ENCODE measurements around the gene STARD7.

STARD7 gene

GRCh38 chr2:96176661-96177060, 32.0 kb downstream of the STARD7 start:
- H3K9ac ChIP-seq (ENCODE audit: low read length) = no peak overlapping the region
- H2AK5ac ChIP-seq (ENCODE audit: low read length, severe bottlenecking) = no peak overlapping the region
- no peak overlapping the region for H3K4me3 ChIP-seq (ENCODE audit: insufficient read depth in 1 of 2, low read depth in 1 of 2, low read length in 2 of 2)
- no peak overlapping the region for H2AFZ ChIP-seq (ENCODE audit: low read depth, low read length)
- H4K91ac ChIP-seq (ENCODE audit: low read length) = no peak overlapping the region
- H4K8ac ChIP-seq (ENCODE audit: low read length) = no peak overlapping the region
- H3K4me1 ChIP-seq (ENCODE audit: control insufficient read depth, insufficient read depth, low read depth, low read length) = peaks cover 3% of the 10 kb centered on the region
- no peak overlapping the region for H3K23ac ChIP-seq (ENCODE audit: low read length in 2 of 2)
- no peak overlapping the region for H3K18ac ChIP-seq (ENCODE audit: low read depth in 1 of 2, low read length in 2 of 2)
- H3K14ac ChIP-seq (ENCODE audit: low read length in 2 of 2) = no peak overlapping the region
- H3K27me3 ChIP-seq (ENCODE audit: control insufficient read depth in 1 of 2, insufficient read depth in 1 of 2, low read length in 2 of 2) = no peaks in the 10 kb centered on the region
- no peak overlapping the region for H2BK5ac ChIP-seq (ENCODE audit: low read depth, low read length, poor library complexity, severe bottlenecking)
- no peaks in the 10 kb centered on the region for H3K36me3 ChIP-seq (ENCODE audit: control insufficient read depth in 1 of 2, insufficient read depth in 2 of 2, low read depth in 1 of 2, low read length in 2 of 2)
- H3K9me3 ChIP-seq (ENCODE audit: control insufficient read depth, low read length) = no peaks in the 10 kb centered on the region
- WGBS = 89% methylated on average over 1 of the region's 4 CpGs
- DNase-seq = no peak
- no peak overlapping the region for H3K4me2 ChIP-seq (ENCODE audit: low read length, poor library complexity, severe bottlenecking)
- no peak overlapping the region for H2BK120ac ChIP-seq (ENCODE audit: low read depth, low read length)
- no peaks in the 10 kb centered on the region for H3K79me1 ChIP-seq (replicated peaks; ENCODE audit: low read length, poor library complexity, severe bottlenecking)
- H2BK15ac ChIP-seq (ENCODE audit: low read depth, poor library complexity, severe bottlenecking) = no peak overlapping the region
- H2BK12ac ChIP-seq (ENCODE audit: low read length in 2 of 2) = no peak overlapping the region
- H3K27ac ChIP-seq (ENCODE audit: low read length, poor library complexity, severe bottlenecking) = no peak overlapping the region
- H3K4ac ChIP-seq (ENCODE audit: low read depth in 1 of 2, low read length in 2 of 2) = no peak overlapping the region

DNA sequence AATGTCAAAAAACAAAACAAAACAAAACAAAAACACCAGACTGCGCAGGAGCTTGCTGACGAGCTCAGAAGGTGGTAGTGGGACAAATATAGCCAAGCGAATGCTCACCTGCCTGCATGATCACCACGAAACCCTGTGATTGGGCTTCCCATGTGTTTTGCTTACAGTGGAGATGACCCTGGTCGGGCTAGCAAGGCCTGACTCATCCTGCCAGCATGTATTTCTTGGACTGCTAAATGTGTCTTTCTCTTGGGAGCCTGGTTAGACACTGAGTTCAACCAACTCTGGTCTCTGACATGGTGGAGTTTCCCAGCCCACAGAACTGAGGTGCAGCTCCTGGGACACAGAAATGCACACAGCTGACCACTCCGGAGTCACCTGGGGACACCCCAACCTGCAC, 32.7 kb downstream of the STARD7 start:
- no peak overlapping the region for H3K9ac ChIP-seq (ENCODE audit: low read length)

GRCh38 chr2:96174251-96175144, 34.1 kb downstream of the STARD7 start:
- no peaks in the 10 kb centered on the region for H3K36me3 ChIP-seq (ENCODE audit: control insufficient read depth in 1 of 2, insufficient read depth in 2 of 2, low read depth in 1 of 2, low read length in 2 of 2)
- no peaks in the 10 kb centered on the region for H3K27me3 ChIP-seq (ENCODE audit: control insufficient read depth in 1 of 2, insufficient read depth in 1 of 2, low read length in 2 of 2)
- no peaks in the 10 kb centered on the region for H3K79me1 ChIP-seq (replicated peaks; ENCODE audit: low read length, poor library complexity, severe bottlenecking)
- H3K18ac ChIP-seq (ENCODE audit: low read depth in 1 of 2, low read length in 2 of 2) = no peak overlapping the region
- H2BK120ac ChIP-seq (ENCODE audit: low read depth, low read length) = no peak overlapping the region
- no peak overlapping the region for H3K4ac ChIP-seq (ENCODE audit: low read depth in 1 of 2, low read length in 2 of 2)
- peaks cover 4% of the 10 kb centered on the region for H3K9me3 ChIP-seq (ENCODE audit: control insufficient read depth, low read length)
- H3K4me1 ChIP-seq (ENCODE audit: control insufficient read depth, insufficient read depth, low read depth, low read length) = peaks cover 3% of the 10 kb centered on the region
- 54% methylated on average over 7 of the region's 8 CpGs for WGBS
- no peak overlapping the region for H2BK15ac ChIP-seq (ENCODE audit: low read depth, poor library complexity, severe bottlenecking)
- no peak overlapping the region for H4K91ac ChIP-seq (ENCODE audit: low read length)
- no peak overlapping the region for H3K4me3 ChIP-seq (ENCODE audit: insufficient read depth in 1 of 2, low read depth in 1 of 2, low read length in 2 of 2)
- H3K14ac ChIP-seq (ENCODE audit: low read length in 2 of 2) = no peak overlapping the region
- H2AFZ ChIP-seq (ENCODE audit: low read depth, low read length) = no peak overlapping the region
- H4K8ac ChIP-seq (ENCODE audit: low read length) = no peak overlapping the region
- no peak overlapping the region for H3K4me2 ChIP-seq (ENCODE audit: low read length, poor library complexity, severe bottlenecking)
- H2AK5ac ChIP-seq (ENCODE audit: low read length, severe bottlenecking) = no peak overlapping the region
- H2BK12ac ChIP-seq (ENCODE audit: low read length in 2 of 2) = no peak overlapping the region
- peak; percentile 67 for DNase-seq
- H3K23ac ChIP-seq (ENCODE audit: low read length in 2 of 2) = no peak overlapping the region
- no peak overlapping the region for H3K27ac ChIP-seq (ENCODE audit: low read length, poor library complexity, severe bottlenecking)
- no peak overlapping the region for H2BK5ac ChIP-seq (ENCODE audit: low read depth, low read length, poor library complexity, severe bottlenecking)
- H3K9ac ChIP-seq (ENCODE audit: low read length) = no peak overlapping the region

More for the DNA sequence above, 32.7 kb downstream of the STARD7 start:
- no peak overlapping the region for H3K4ac ChIP-seq (ENCODE audit: low read depth in 1 of 2, low read length in 2 of 2)
- H4K8ac ChIP-seq (ENCODE audit: low read length) = no peak overlapping the region
- no peak overlapping the region for H3K4me2 ChIP-seq (ENCODE audit: low read length, poor library complexity, severe bottlenecking)
- H3K27me3 ChIP-seq (ENCODE audit: control insufficient read depth in 1 of 2, insufficient read depth in 1 of 2, low read length in 2 of 2) = no peaks in the 10 kb centered on the region
- H3K79me1 ChIP-seq (replicated peaks; ENCODE audit: low read length, poor library complexity, severe bottlenecking) = no peaks in the 10 kb centered on the region
- peaks cover 3% of the 10 kb centered on the region for H3K4me1 ChIP-seq (ENCODE audit: control insufficient read depth, insufficient read depth, low read depth, low read length)
- no peak overlapping the region for H3K14ac ChIP-seq (ENCODE audit: low read length in 2 of 2)
- no peak overlapping the region for H2BK15ac ChIP-seq (ENCODE audit: low read depth, poor library complexity, severe bottlenecking)
- no peak overlapping the region for H3K23ac ChIP-seq (ENCODE audit: low read length in 2 of 2)
- no peak overlapping the region for H2BK12ac ChIP-seq (ENCODE audit: low read length in 2 of 2)
- no peak overlapping the region for H2AFZ ChIP-seq (ENCODE audit: low read depth, low read length)
- H2AK5ac ChIP-seq (ENCODE audit: low read length, severe bottlenecking) = no peak overlapping the region
- H4K91ac ChIP-seq (ENCODE audit: low read length) = no peak overlapping the region
- H2BK120ac ChIP-seq (ENCODE audit: low read depth, low read length) = no peak overlapping the region
- H3K4me3 ChIP-seq (ENCODE audit: insufficient read depth in 1 of 2, low read depth in 1 of 2, low read length in 2 of 2) = no peak overlapping the region
- H3K27ac ChIP-seq (ENCODE audit: low read length, poor library complexity, severe bottlenecking) = no peak overlapping the region
- no peak overlapping the region for H2BK5ac ChIP-seq (ENCODE audit: low read depth, low read length, poor library complexity, severe bottlenecking)
- 61% methylated on average over 6 of the region's 6 CpGs for WGBS
- peak; percentile 66 for DNase-seq
- no peak overlapping the region for H3K18ac ChIP-seq (ENCODE audit: low read depth in 1 of 2, low read length in 2 of 2)
- H3K36me3 ChIP-seq (ENCODE audit: control insufficient read depth in 1 of 2, insufficient read depth in 2 of 2, low read depth in 1 of 2, low read length in 2 of 2) = no peaks in the 10 kb centered on the region
- H3K9me3 ChIP-seq (ENCODE audit: control insufficient read depth, low read length) = no peaks in the 10 kb centered on the region

GRCh38 chr2:96171831-96172230, 36.8 kb downstream of the STARD7 start:
- Histone ChIP-seq H3K23ac (ENCODE audit: low read length in 2 of 2) (no peak overlapping the region), H3K4me3 (ENCODE audit: insufficient read depth in 1 of 2, low read depth in 1 of 2, low read length in 2 of 2) (no peak overlapping the region), H3K27ac (ENCODE audit: low read length, poor library complexity, severe bottlenecking) (no peak overlapping the region), H3K18ac (ENCODE audit: low read depth in 1 of 2, low read length in 2 of 2) (no peak overlapping the region), H2BK12ac (ENCODE audit: low read length in 2 of 2) (no peak overlapping the region), H3K4me1 (ENCODE audit: control insufficient read depth, insufficient read depth, low read depth, low read length) (peaks cover 3% of the 10 kb centered on the region), H2BK15ac (ENCODE audit: low read depth, poor library complexity, severe bottlenecking) (no peak overlapping the region), H3K27me3 (ENCODE audit: control insufficient read depth in 1 of 2, insufficient read depth in 1 of 2, low read length in 2 of 2) (peaks cover 0 to 3% of the 10 kb centered on the region in 2 experiments), H2AK5ac (ENCODE audit: low read length, severe bottlenecking) (no peak overlapping the region), H2BK120ac (ENCODE audit: low read depth, low read length) (no peak overlapping the region), H3K14ac (ENCODE audit: low read length in 2 of 2) (no peak overlapping the region), H3K4me2 (ENCODE audit: low read length, poor library complexity, severe bottlenecking) (no peak overlapping the region), H2AFZ (ENCODE audit: low read depth, low read length) (no peak overlapping the region), H3K9me3 (ENCODE audit: control insufficient read depth, low read length) (peaks cover 4% of the 10 kb centered on the region), H4K91ac (ENCODE audit: low read length) (no peak overlapping the region), H3K9ac (ENCODE audit: low read length) (no peak overlapping the region), H3K79me1 (replicated peaks; ENCODE audit: low read length, poor library complexity, severe bottlenecking) (no peaks in the 10 kb centered on the region), H3K4ac (ENCODE audit: low read depth in 1 of 2, low read length in 2 of 2) (no peak overlapping the region), H2BK5ac (ENCODE audit: low read depth, low read length, poor library complexity, severe bottlenecking) (no peak overlapping the region), H4K8ac (ENCODE audit: low read length) (no peak overlapping the region), H3K36me3 (ENCODE audit: control insufficient read depth in 1 of 2, insufficient read depth in 2 of 2, low read depth in 1 of 2, low read length in 2 of 2) (no peaks in the 10 kb centered on the region)
- no peak for DNase-seq
- 91% methylated on average over 9 of the region's 15 CpGs for WGBS

All from mesenchymal stem cell (in vitro differentiated cells and primary cell).